Measurements from ENCODE around the gene UBXN4.

DNA sequence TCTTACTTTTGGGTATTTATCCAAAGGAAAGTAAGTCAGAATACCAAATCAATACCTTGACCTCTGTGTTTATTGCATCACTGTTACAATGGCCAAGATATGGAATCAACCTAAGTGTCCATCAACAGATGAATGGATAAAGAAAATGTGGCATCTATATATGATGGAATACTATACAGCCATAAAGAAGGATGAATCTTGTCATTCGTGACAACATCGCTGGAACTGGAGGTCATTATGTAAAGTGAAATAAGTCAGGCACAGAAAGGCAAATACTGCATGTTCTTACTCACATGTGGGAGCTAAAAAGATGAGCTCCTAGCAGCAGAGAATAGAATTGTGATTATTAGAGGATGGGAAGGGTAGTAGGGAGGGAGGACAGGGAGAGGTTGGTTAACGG lies 60.7 kb downstream of the UBXN4 start:
- TF ChIP-seq, protein P1, sequence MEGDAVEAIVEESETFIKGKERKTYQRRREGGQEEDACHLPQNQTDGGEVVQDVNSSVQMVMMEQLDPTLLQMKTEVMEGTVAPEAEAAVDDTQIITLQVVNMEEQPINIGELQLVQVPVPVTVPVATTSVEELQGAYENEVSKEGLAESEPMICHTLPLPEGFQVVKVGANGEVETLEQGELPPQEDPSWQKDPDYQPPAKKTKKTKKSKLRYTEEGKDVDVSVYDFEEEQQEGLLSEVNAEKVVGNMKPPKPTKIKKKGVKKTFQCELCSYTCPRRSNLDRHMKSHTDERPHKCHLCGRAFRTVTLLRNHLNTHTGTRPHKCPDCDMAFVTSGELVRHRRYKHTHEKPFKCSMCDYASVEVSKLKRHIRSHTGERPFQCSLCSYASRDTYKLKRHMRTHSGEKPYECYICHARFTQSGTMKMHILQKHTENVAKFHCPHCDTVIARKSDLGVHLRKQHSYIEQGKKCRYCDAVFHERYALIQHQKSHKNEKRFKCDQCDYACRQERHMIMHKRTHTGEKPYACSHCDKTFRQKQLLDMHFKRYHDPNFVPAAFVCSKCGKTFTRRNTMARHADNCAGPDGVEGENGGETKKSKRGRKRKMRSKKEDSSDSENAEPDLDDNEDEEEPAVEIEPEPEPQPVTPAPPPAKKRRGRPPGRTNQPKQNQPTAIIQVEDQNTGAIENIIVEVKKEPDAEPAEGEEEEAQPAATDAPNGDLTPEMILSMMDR (IDR thresholded peaks at IDR 0.05; ENCODE audit: low read depth, low read length) = no peak
- no peak for TF ChIP-seq EZH2phosphoT487 (IDR thresholded peaks at IDR 0.05; ENCODE audit: low read depth)
